GM12872 (cell line): Measurements from ENCODE around the gene CASK.

Source experiments
- TF ChIP-seq, protein P1 (sequence below): IDR thresholded peaks from 3 replicates; pipeline ENCODE4 v1.5.1; 2011; ENCODE audit warnings: low read depth, mild to moderate bottlenecking, low read length, moderate library complexity; ENCODE audit not compliant: insufficient read depth

Gene CASK

DNA sequence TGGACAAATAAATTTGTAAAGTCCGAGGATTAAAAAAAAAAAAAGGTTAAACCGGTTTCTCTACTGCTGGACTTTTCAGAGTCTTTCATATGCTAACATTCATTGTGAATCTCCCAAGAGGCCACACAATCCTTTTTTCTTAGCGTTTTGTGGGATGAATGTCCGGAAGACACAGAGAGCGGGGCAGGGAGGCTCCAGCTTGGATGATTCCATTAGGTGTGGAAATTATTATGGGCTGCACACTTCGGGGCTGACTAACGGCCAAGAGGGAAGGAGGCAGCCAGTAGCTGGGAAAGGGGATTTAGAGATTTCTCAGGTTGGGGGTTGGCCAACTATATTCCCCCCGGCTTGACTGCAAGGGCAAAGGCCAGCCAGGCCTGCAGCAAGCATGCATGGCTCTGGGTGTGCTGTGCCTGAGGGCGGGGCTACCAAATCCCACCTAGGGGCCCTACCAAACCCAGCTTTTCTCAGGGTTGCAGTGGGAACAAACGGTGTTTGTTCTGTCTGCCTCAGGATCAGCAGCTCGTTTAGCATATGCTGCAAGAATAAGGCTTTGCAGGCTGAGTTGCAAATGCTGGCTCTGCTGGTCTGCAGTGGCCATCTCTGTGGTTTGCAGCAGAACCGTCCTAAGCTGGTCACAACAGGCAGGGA, 447.6 kb downstream of the CASK start:
- TF ChIP-seq, protein P1, sequence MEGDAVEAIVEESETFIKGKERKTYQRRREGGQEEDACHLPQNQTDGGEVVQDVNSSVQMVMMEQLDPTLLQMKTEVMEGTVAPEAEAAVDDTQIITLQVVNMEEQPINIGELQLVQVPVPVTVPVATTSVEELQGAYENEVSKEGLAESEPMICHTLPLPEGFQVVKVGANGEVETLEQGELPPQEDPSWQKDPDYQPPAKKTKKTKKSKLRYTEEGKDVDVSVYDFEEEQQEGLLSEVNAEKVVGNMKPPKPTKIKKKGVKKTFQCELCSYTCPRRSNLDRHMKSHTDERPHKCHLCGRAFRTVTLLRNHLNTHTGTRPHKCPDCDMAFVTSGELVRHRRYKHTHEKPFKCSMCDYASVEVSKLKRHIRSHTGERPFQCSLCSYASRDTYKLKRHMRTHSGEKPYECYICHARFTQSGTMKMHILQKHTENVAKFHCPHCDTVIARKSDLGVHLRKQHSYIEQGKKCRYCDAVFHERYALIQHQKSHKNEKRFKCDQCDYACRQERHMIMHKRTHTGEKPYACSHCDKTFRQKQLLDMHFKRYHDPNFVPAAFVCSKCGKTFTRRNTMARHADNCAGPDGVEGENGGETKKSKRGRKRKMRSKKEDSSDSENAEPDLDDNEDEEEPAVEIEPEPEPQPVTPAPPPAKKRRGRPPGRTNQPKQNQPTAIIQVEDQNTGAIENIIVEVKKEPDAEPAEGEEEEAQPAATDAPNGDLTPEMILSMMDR = no peak

DNA sequence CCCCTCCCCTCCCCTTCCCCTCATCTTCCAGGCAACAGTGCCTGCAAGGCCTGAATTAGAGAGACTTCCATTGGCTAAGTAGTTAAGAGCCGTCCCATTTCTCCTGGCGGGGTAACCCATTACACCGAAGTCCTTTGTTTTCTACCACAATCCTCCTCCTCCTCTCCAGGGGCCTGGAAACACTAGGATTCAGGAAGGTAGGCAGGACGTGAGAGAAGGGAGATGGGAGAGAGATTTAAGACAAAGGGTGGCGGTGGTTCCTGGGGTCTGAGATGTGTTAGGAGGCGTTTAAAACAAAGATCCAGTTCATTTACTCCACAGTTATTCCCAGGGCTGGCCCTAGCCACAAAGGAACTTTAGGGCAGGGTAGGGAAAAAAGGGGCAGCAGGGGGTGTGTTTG, 448.2 kb downstream of the CASK start:
- TF ChIP-seq, protein P1 = no peak

DNA sequence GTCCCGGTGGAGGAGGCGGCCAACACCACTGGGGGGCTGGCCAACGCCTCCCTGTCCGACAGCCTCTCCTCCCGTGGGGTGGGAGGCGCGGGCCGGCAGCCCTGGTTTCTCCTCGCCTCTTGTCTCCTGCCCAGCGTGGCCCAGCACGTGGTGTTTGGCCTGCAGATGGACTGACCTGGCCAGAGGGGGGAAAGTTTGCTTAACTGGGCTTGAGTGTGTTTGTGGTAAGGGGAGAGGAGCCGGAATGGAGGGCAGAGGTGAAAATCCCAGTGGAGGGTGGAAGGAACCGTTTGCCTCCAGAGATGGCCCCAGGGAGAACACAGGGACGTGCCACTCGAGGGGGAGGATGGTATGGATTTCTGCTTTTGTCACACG, 448.6 kb downstream of the CASK start:
- TF ChIP-seq, protein P1 = no peak

DNA sequence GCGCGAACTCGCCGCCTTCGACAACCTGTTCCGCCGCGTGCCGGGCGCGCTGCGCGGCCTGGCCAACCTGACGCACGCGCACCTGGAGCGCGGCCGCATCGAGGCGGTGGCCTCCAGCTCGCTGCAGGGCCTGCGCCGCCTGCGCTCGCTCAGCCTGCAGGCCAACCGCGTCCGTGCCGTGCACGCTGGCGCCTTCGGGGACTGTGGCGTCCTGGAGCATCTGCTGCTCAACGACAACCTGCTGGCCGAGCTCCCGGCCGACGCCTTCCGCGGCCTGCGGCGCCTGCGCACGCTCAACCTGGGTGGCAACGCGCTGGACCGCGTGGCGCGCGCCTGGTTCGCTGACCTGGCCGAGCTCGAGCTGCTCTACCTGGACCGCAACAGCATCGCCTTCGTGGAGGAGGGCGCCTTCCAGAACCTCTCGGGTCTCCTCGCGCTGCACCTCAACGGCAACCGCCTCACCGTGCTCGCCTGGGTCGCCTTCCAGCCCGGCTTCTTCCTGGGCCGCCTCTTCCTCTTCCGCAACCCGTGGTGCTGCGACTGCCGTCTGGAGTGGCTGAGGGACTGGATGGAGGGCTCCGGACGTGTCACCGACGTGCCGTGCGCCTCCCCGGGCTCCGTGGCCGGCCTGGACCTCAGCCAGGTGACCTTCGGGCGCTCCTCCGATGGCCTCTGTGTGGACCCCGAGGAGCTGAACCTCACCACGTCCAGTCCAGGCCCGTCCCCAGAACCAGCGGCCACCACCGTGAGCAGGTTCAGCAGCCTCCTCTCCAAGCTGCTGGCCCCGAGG, 449.2 kb downstream of the CASK start:
- TF ChIP-seq, protein P1 = no peak

DNA sequence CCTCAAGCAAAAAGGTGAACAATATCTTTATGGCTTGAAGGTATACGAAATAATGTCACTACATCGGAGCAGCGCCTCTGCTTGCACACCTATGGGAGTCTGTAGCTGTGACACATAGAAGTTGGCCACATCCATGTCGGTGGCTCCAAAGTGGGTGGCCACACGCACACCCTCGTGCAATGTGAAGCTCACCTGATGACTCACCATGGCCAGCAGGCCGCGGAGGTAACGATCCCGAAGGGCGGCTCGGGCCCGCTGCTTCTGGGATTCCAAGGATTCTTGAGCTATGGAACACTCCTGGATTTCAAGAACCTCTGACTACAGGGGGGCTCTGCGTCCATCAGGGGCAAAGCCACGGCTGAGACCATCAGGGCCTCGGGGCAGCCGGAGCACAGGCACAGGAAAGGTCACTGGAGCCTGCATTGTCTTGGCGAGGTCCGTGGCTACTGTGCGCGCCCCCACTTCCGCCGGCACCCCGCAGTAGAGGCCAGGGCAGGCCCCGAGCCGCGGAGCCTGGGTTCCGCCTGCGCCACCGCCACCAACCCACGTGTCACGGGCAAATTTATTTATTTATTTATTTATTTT, 451.0 kb downstream of the CASK start:
- TF ChIP-seq, protein P1 = no peak

DNA sequence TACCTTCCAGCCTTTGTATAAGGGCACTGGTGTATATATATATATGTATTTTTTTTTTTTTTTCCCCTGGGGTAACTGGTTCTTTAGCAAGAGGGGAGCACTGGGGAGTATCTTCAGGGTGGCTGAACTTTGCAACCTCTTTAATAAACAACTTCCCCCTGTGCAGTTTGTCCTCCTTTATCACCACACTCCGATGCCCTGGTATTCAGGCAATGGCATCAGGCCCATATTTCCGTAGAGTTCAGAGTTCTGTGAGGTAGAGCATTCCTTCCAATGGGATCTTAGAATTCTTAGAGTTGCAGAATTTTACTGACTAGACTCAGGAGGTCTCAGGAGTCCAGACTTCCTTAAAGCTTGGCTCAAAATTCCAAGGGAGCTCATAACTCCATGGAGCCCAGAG, 451.6 kb downstream of the CASK start:
- TF ChIP-seq, protein P1 = no peak

DNA sequence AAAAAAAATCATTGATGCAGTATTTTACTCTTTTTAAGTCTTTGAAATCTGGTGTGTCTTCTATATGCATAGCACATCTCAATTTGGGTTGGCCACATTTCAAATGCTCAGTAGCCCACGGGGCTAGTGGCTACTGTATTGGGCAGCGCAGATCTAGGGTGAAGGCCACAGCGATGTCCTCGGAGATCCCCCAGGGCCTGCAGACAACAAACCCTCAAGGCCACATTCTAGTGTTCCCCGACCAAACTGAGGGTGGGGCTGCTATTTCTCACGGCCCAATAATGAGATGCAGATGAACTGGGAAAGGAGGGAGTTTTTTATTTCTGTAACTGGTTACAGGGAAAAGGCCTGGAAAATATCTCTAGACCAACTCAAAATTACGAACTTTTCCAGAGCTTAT, 452.6 kb downstream of the CASK start:
- TF ChIP-seq, protein P1 = no peak
